Measurements from ENCODE around the gene AADACL4. TPM values are rescaled to one million over a fixed set of nuclear protein-coding genes. Genes with fewer than 3 reads are reported as not detected.
"Not testable (repeated sequence)": the region's sequence is repeated elsewhere in the genome, so short reads cannot be mapped to it uniquely, and the experiment has no call there.

Gene AADACL4
- total and polyA plus RNA-seq, 2 experiments from 2014 or later = not detected

DNA sequence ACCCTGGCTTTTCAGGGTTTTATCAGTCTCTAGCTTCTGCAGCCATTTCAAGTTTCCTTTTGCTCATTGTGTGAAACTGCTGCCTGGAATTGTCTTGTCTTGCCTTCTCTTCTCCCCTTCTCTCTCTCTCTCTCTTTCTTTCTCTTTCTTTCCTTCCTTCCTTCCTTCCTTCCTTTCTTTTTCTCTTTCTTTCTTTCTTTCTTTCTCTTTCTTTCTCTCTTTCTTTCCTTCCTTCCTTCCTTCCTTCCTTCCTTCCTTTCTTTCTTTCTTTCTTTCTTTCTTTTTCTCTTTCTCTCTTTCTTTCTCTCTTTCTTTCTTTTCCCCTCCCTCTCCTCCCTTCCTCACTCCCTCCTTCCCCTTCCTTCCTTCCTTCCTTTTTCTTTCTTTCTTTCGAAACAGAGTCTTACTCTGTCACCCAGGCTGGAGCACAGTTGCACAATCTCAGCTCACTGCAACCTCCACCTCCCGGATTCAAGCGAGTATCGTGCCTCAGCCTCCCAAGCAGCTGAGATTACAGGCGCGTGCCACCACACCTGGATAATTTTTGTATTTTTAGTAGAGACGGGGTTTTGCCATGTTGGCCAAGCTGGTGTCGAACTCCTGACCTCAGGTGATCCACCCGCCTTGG, 14.1 kb downstream of the AADACL4 start:
- peak overlapping the region; percentile 78; the same call in 1 of the 2 replicates for H2AFZ ChIP-seq
- not testable (repeated sequence) for H3K27me3 Mint-ChIP-seq (ENCODE audit: insufficient read depth, low read depth, poor library complexity); H3K27ac ChIP-seq (ENCODE audit: low read depth); H3K4me3 Mint-ChIP-seq; H3K4me1 Mint-ChIP-seq; H3F3A ChIP-seq (replicated peaks; ENCODE audit: low read depth); ATAC-seq; H3K9me2 ChIP-seq (ENCODE audit: insufficient read depth); H3K36me3 ChIP-seq (ENCODE audit: insufficient read depth); H4K20me1 ChIP-seq (replicated peaks; ENCODE audit: insufficient read depth); H3K4me1 ChIP-seq (ENCODE audit: insufficient read depth); DNase-seq (ENCODE audit: low spot score); H3K27me3 ChIP-seq (ENCODE audit: insufficient read depth); H3K4me3 ChIP-seq; H3K4me2 ChIP-seq; H3K27ac Mint-ChIP-seq; H3K79me2 ChIP-seq (replicated peaks; ENCODE audit: insufficient read depth); H3K36me3 Mint-ChIP-seq (ENCODE audit: low read depth)
- peaks cover 11% of the 10 kb centered on the region for H3K9me3 Mint-ChIP-seq

DNA sequence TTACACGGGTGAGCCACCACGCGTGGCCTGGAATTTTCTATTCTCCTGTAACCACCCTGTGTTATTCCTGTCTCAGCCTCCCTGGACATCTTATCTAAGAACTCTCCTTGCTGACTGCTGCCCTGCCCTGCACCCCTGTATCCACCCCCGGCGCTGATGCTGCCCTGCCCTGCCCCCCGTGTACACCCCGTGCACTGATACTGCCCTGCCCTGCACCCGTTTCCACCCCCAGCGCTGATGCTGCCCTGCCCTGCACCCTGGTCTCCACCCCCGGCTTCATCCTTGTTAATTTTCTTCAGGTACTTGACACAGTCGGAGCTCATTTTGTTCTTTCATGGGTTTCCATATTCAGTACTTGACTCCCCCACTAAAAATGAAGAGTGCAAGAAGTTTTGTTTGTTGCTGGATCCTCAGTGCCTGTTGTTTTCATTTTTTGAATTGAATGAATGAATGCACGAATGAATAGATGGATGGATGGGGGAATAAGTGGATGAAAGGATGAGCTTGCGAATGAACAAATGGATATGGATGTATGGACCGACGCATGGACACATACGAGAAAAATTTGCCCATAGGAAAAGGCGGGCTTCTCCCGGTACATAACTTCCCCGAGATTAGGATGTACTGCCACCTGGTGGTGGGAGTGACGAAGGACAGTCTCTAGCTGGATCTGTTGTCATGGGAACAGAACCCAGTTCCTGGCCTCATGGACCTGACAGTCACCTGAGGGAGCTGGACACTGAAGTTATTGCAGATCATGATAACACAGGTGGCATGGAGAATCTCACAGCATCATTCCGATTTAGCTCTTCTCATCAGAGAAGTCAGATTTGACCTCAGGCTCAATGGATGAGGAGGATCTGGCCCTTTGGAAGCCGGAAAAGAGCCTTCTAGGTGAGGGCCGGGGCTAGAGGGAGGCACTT, 14.9 kb downstream of the AADACL4 start:
- peaks cover 11% of the 10 kb centered on the region for H3K9me3 Mint-ChIP-seq
- Histone ChIP-seq H3K4me2 (no peak overlapping the region), H3K4me3 (no peak overlapping the region), H3K27ac (ENCODE audit: low read depth) (no peak overlapping the region), H3K36me3 (ENCODE audit: insufficient read depth) (no peaks in the 10 kb centered on the region), H2AFZ (peak overlapping the region; percentile 70; the same call in 1 of the 2 replicates), H3K27me3 (ENCODE audit: insufficient read depth) (no peaks in the 10 kb centered on the region), H3K9me2 (ENCODE audit: insufficient read depth) (peaks cover 3% of the 10 kb centered on the region; the same call in 1 of the 2 replicates), H3K79me2 (replicated peaks; ENCODE audit: insufficient read depth) (no peaks in the 10 kb centered on the region), H3K4me1 (ENCODE audit: insufficient read depth) (no peaks in the 10 kb centered on the region), H4K20me1 (replicated peaks; ENCODE audit: insufficient read depth) (no peaks in the 10 kb centered on the region), H3F3A (replicated peaks; ENCODE audit: low read depth) (no peaks in the 10 kb centered on the region)
- TF ChIP-seq, protein P1, sequence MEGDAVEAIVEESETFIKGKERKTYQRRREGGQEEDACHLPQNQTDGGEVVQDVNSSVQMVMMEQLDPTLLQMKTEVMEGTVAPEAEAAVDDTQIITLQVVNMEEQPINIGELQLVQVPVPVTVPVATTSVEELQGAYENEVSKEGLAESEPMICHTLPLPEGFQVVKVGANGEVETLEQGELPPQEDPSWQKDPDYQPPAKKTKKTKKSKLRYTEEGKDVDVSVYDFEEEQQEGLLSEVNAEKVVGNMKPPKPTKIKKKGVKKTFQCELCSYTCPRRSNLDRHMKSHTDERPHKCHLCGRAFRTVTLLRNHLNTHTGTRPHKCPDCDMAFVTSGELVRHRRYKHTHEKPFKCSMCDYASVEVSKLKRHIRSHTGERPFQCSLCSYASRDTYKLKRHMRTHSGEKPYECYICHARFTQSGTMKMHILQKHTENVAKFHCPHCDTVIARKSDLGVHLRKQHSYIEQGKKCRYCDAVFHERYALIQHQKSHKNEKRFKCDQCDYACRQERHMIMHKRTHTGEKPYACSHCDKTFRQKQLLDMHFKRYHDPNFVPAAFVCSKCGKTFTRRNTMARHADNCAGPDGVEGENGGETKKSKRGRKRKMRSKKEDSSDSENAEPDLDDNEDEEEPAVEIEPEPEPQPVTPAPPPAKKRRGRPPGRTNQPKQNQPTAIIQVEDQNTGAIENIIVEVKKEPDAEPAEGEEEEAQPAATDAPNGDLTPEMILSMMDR (conservative IDR thresholded peaks at IDR 0.05; ENCODE audit: low read depth in 2 of 2) = peak; percentile 93 to 99
- no peak for TF ChIP-seq EZH2 (IDR thresholded peaks at IDR 0.05; ENCODE audit: low read depth, unreplicated experiment)
- peak; percentile 48; the same call in 1 of the 2 replicates for TF ChIP-seq CREB1 (CRISPR knock-in tag; IDR thresholded peaks at IDR 0.05; ENCODE audit: low read depth)
- no peak overlapping the region for H3K27ac Mint-ChIP-seq
- H3K36me3 Mint-ChIP-seq (ENCODE audit: low read depth) = peaks cover 4% of the 10 kb centered on the region; the same call in 2 of the 3 replicates
- no peak overlapping the region for H3K4me3 Mint-ChIP-seq
- peaks cover 3% of the 10 kb centered on the region; the same call in 1 of the 3 replicates for H3K4me1 Mint-ChIP-seq
- H3K27me3 Mint-ChIP-seq (ENCODE audit: insufficient read depth, low read depth, poor library complexity) = peaks cover 6% of the 10 kb centered on the region
- ATAC-seq (peak; percentile 95), DNase-seq (ENCODE audit: low spot score) (peak; percentile 93)

DNA sequence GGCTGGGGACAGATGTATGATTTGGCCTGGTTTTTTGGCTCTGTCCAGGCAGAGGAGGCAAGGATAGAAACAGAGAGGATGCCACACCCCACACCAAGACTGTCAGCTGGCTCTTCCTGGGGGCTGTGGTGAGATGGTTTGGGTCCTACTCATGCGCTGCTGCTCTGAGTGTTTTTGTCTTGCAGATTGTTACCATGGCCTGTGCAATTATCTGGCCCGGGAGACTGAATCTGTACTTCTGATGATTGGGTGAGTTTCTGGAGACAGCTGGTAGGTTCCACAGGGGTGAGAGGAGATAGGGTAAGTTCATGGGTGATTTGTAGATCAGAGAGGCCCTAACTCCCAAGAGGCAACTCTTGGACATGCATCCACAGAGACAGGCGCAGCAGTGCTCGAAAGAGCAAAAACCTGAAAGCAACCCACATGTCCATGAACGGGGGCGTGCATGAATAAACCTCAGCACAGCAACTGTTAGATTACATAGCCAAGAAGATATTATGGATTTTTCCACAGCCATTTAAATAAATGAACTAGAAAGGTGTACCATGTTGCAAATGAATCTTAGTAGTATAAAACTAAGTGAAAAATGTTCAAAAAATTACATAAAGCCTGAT, 17.8 kb downstream of the AADACL4 start:
- Mint-ChIP-seq H3K4me3 (no peak overlapping the region), H3K9me3 (peaks cover 3% of the 10 kb centered on the region; the same call in 1 of the 3 replicates)
- DNase-seq (ENCODE audit: low spot score) = no peak
- TF ChIP-seq EZH2 (IDR thresholded peaks at IDR 0.05; ENCODE audit: low read depth, unreplicated experiment) = no peak
- TF ChIP-seq, protein P2, sequence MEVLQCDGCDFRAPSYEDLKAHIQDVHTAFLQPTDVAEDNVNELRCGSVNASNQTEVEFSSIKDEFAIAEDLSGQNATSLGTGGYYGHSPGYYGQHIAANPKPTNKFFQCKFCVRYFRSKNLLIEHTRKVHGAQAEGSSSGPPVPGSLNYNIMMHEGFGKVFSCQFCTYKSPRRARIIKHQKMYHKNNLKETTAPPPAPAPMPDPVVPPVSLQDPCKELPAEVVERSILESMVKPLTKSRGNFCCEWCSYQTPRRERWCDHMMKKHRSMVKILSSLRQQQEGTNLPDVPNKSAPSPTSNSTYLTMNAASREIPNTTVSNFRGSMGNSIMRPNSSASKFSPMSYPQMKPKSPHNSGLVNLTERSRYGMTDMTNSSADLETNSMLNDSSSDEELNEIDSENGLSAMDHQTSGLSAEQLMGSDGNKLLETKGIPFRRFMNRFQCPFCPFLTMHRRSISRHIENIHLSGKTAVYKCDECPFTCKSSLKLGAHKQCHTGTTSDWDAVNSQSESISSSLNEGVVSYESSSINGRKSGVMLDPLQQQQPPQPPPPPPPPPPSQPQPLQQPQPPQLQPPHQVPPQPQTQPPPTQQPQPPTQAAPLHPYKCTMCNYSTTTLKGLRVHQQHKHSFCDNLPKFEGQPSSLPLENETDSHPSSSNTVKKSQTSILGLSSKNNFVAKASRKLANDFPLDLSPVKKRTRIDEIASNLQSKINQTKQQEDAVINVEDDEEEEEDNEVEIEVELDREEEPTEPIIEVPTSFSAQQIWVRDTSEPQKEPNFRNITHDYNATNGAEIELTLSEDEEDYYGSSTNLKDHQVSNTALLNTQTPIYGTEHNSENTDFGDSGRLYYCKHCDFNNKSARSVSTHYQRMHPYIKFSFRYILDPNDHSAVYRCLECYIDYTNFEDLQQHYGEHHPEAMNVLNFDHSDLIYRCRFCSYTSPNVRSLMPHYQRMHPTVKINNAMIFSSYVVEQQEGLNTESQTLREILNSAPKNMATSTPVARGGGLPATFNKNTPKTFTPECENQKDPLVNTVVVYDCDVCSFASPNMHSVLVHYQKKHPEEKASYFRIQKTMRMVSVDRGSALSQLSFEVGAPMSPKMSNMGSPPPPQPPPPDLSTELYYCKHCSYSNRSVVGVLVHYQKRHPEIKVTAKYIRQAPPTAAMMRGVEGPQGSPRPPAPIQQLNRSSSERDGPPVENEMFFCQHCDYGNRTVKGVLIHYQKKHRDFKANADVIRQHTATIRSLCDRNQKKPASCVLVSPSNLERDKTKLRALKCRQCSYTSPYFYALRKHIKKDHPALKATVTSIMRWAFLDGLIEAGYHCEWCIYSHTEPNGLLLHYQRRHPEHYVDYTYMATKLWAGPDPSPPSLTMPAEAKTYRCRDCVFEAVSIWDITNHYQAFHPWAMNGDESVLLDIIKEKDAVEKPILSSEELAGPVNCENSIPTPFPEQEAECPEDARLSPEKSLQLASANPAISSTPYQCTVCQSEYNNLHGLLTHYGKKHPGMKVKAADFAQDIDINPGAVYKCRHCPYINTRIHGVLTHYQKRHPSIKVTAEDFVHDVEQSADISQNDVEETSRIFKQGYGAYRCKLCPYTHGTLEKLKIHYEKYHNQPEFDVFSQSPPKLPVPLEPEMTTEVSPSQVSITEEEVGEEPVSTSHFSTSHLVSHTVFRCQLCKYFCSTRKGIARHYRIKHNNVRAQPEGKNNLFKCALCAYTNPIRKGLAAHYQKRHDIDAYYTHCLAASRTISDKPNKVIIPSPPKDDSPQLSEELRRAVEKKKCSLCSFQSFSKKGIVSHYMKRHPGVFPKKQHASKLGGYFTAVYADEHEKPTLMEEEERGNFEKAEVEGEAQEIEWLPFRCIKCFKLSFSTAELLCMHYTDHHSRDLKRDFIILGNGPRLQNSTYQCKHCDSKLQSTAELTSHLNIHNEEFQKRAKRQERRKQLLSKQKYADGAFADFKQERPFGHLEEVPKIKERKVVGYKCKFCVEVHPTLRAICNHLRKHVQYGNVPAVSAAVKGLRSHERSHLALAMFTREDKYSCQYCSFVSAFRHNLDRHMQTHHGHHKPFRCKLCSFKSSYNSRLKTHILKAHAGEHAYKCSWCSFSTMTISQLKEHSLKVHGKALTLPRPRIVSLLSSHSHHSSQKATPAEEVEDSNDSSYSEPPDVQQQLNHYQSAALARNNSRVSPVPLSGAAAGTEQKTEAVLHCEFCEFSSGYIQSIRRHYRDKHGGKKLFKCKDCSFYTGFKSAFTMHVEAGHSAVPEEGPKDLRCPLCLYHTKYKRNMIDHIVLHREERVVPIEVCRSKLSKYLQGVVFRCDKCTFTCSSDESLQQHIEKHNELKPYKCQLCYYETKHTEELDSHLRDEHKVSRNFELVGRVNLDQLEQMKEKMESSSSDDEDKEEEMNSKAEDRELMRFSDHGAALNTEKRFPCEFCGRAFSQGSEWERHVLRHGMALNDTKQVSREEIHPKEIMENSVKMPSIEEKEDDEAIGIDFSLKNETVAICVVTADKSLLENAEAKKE (CRISPR knock-in tag; IDR thresholded peaks at IDR 0.05) = no peak

More for the DNA sequence above, 17.8 kb downstream of the AADACL4 start:
- ATAC-seq = no peak
- Histone ChIP-seq H3K4me1 (ENCODE audit: insufficient read depth) (no peaks in the 10 kb centered on the region), H3K4me3 (no peak overlapping the region), H3K4me2 (no peak overlapping the region), H3F3A (replicated peaks; ENCODE audit: low read depth) (no peaks in the 10 kb centered on the region), H3K27ac (ENCODE audit: low read depth) (no peak overlapping the region), H3K36me3 (ENCODE audit: insufficient read depth) (no peaks in the 10 kb centered on the region), H3K27me3 (ENCODE audit: insufficient read depth) (no peaks in the 10 kb centered on the region), H3K79me2 (replicated peaks; ENCODE audit: insufficient read depth) (no peaks in the 10 kb centered on the region), H3K9me2 (ENCODE audit: insufficient read depth) (0 out of 2 replicates have a peak, but pooled peaks cover 4% of the 10 kb centered on the region), H4K20me1 (replicated peaks; ENCODE audit: insufficient read depth) (no peaks in the 10 kb centered on the region), H2AFZ (no peak overlapping the region; the same call in 1 of the 2 replicates)
- Mint-ChIP-seq H3K27ac (no peak overlapping the region), H3K4me1 (peaks cover 3% of the 10 kb centered on the region; the same call in 1 of the 3 replicates), H3K27me3 (ENCODE audit: insufficient read depth, low read depth, poor library complexity) (peaks cover 6% of the 10 kb centered on the region), H3K36me3 (ENCODE audit: low read depth) (no peaks in the 10 kb centered on the region; the same call in 2 of the 3 replicates)

Data from GM23338 (cell line).